ENCODE data around the gene GJA9. TPM values are rescaled to one million over a fixed set of nuclear protein-coding genes. Genes with fewer than 3 reads are reported as not detected.

The GJA9 gene
- total RNA-seq, 1 experiment from 2014 or later: not detected

- ATAC-seq (no peak), DNase-seq (ENCODE audit: low spot score) (no peak)
- TF ChIP-seq ATF2 (CRISPR knock-in tag; IDR thresholded peaks at IDR 0.05; ENCODE audit: borderline replicate concordance, low read depth): no peak
- no peak for TF ChIP-seq SMAD3 (CRISPR knock-in tag; IDR thresholded peaks at IDR 0.05; ENCODE audit: borderline replicate concordance)
- no peak for TF ChIP-seq JUN (CRISPR knock-in tag; IDR thresholded peaks at IDR 0.05)
- no peak for TF ChIP-seq KAT7 (CRISPR knock-in tag; IDR thresholded peaks at IDR 0.05; ENCODE audit: borderline replicate concordance)
- no peak for TF ChIP-seq SP1 (CRISPR knock-in tag; conservative IDR thresholded peaks at IDR 0.05)
- POLR2A ChIA-PET: no interaction called here
- no peaks in the 10 kb centered on the region for H3K36me3 Mint-ChIP-seq
- H3K27me3 Mint-ChIP-seq (ENCODE audit: low read depth): no peaks in the 10 kb centered on the region
- no peaks in the 10 kb centered on the region for H3K9me3 Mint-ChIP-seq
- no peaks in the 10 kb centered on the region for H3K4me1 Mint-ChIP-seq
- H3K4me3 Mint-ChIP-seq: no peak overlapping the region
- CTCF ChIA-PET: no interaction called here
- no peak overlapping the region for H3K27ac Mint-ChIP-seq
Observed at GRCh38 chr1:38899560-38899959, 18.2 kb upstream of the GJA9 start.

GRCh38 chr1:38898653-38899230 lies 17.4 kb upstream of the GJA9 start:
- DNase-seq (ENCODE audit: low spot score): no peak

More at GRCh38 chr1:38898653-38899230, 17.4 kb upstream of the GJA9 start:
- Mint-ChIP-seq H3K27ac (no peak overlapping the region), H3K27me3 (ENCODE audit: low read depth) (no peaks in the 10 kb centered on the region), H3K4me3 (no peak overlapping the region), H3K4me1 (no peaks in the 10 kb centered on the region), H3K9me3 (no peaks in the 10 kb centered on the region), H3K36me3 (no peaks in the 10 kb centered on the region)
- ATAC-seq: no peak
- POLR2A ChIA-PET: no interaction called here
- CTCF ChIA-PET: interaction anchor here (0.6 kb wide), 1 partner anchor 35 kb away, joined by 3 read pairs; no protein-coding TSS in a partner anchor
- TF ChIP-seq PRDM15 (CRISPR knock-in tag; IDR thresholded peaks at IDR 0.05) (no peak), ZNF219 (CRISPR knock-in tag; IDR thresholded peaks at IDR 0.05; ENCODE audit: borderline replicate concordance) (no peak), ZBTB43 (CRISPR knock-in tag; IDR thresholded peaks at IDR 0.05) (no peak), ETV6 (CRISPR knock-in tag; IDR thresholded peaks at IDR 0.05) (no peak), KAT7 (CRISPR knock-in tag; IDR thresholded peaks at IDR 0.05; ENCODE audit: borderline replicate concordance) (no peak), CTCF (IDR thresholded peaks at IDR 0.05) (no peak), IRF2 (CRISPR knock-in tag; IDR thresholded peaks at IDR 0.05; ENCODE audit: borderline replicate concordance, low read depth) (no peak), E2F4 (CRISPR knock-in tag; IDR thresholded peaks at IDR 0.05; ENCODE audit: borderline replicate concordance, low read depth) (no peak), ATF1 (CRISPR knock-in tag; IDR thresholded peaks at IDR 0.05) (no peak), STAT6 (CRISPR knock-in tag; conservative IDR thresholded peaks at IDR 0.05; ENCODE audit: low read depth) (no peak)
